ENCODE results near the gene CATSPER2. TPM values are rescaled to one million over a fixed set of nuclear protein-coding genes. Genes with fewer than 3 reads are reported as not detected.
"Not testable (repeated sequence)": the region's sequence is repeated elsewhere in the genome, so short reads cannot be mapped to it uniquely, and the experiment has no call there.

CATSPER2 gene
- total RNA-seq, 2 donors from 2014 or later, result 8.3 to 16.2 TPM

DNA sequence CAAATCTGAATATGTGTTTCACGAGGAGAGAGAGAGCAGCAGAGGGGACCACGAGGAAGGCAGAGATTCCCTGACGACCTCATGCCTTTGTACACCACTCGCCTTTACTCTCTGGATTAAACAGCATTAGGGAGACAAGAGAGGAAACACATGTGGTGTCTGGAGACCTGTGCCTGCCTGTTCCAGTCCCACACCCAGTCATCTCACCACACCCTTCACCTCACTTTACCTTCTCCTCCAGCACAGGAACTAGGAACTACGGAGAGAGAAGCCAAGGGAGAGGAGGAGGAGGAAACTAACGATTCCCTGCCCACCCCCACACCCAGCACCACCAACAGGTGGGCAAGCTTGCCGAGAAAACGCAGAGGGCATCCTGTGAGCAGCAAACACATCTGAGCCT, 55.8 kb downstream of the CATSPER2 start:
- H3K27ac ChIP-seq; H3K27me3 ChIP-seq; H3K36me3 ChIP-seq (replicated peaks in 1 of 2; ENCODE audit: insufficient read depth in 1 of 2, low read depth in 2 of 2); intact Hi-C loops (cut with DNase I); DNase-seq; ATAC-seq; H3K4me3 ChIP-seq; H3K9me3 ChIP-seq; H3K4me1 ChIP-seq: not testable (repeated sequence)
- 14 to 23% methylated on average over 4 of the region's 8 CpGs for WGBS, 2 donors

DNA sequence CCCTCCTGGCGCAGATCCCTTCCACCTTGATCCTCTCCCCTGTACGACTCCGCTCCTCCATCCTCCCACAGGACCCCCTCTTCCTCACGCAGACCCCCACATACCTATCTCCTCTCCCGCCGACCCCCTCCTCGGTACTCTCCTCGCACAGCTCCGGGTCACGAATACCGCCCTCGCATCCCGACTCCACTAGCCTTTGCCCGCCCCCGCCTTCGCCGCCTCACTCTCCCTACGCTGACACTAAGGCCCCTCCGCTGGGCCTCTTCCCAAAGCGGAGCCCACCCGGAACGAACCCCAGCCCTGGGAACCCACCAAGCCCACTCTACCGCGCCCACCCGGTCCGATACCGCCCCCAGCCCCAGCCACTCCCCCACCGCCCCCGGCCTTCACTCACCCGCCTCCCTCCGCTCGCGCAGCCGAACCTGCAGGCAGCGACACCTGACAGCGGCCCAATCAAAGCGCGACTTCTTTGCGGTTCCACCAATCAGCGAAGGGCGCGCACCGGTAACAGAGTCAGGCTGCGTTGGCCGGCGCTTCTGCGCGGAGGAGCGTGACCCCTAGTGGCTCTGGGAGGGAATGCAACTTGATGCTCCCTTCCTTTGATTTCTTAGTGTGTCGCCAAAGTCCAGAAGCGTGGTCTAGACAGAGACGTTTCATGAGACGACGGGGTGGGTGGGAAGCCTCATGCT, 58.7 kb downstream of the CATSPER2 start, which contains the start of gene PPIP5K1:
Gene PPIP5K1, minus strand, starts transcription at position 431 of the 689 bp plus-strand sequence. CDS start 5,704 bp downstream, outside the sequence.
- ATAC-seq, result peak; percentile 96
- H3K27me3 ChIP-seq; H3K4me3 ChIP-seq; H3K4me1 ChIP-seq; H3K9me3 ChIP-seq; DNase-seq; H3K36me3 ChIP-seq (replicated peaks in 1 of 2; ENCODE audit: insufficient read depth in 1 of 2, low read depth in 2 of 2); intact Hi-C loops (cut with DNase I); H3K27ac ChIP-seq: not testable (repeated sequence)
- no CpG with 5 or more reads among the region's 54 CpGs for WGBS, 2 donors

Small RNAs within 50 kb of the gene (small RNA-seq; reads per million reads assigned to genes)
- gene PDIA3P2 (not detected), gene RNU6-554P (not detected), gene RNU6-610P (not detected)

Other genes starting within 250 kb of the CATSPER2 start
- 10 to 100 TPM; 12.5 to 17.5 TPM for gene TP53BP1, start 155.7 kb downstream of the CATSPER2 start, total RNA-seq
- gene MAP1A, start 131.2 kb downstream of the CATSPER2 start, total RNA-seq, result 1 to 10 TPM; 3.1 to 4.0 TPM
- 10 to 100 TPM; 22.1 to 27.0 TPM for gene PPIP5K1, start 58.6 kb downstream of the CATSPER2 start, total RNA-seq
- gene CKMT1B, start 54.8 kb downstream of the CATSPER2 start, total RNA-seq, result 10 to 100 TPM in 1 of 2 donors, 1 to 10 TPM in 1; 5.9 to 13.5 TPM
- gene STRC, start 30.0 kb downstream of the CATSPER2 start, total RNA-seq, result under 1 TPM in 1 of 2 donors, not detected in 1; 0.66 TPM
- 1 to 10 TPM in 1 of 2 donors, not detected in 1; 2.6 TPM for gene CKMT1A, start 45.0 kb upstream of the CATSPER2 start, total RNA-seq
- gene PDIA3, start 97.6 kb upstream of the CATSPER2 start, total RNA-seq, result 10 to 100 TPM; 80.7 to 89.3 TPM
- gene ELL3, start 128.1 kb upstream of the CATSPER2 start, total RNA-seq, result 10 to 100 TPM in 1 of 2 donors, 1 to 10 TPM in 1; 4.9 to 29.1 TPM
- gene SERF2, start 143.5 kb upstream of the CATSPER2 start, total RNA-seq, result 100 to 1,000 TPM; 190 to 818 TPM
- not detected for gene SERINC4, start 151.4 kb upstream of the CATSPER2 start, total RNA-seq
- gene HYPK, start 151.8 kb upstream of the CATSPER2 start, total RNA-seq, result 10 to 100 TPM; 13.2 to 52.9 TPM
- gene MFAP1, start 175.8 kb upstream of the CATSPER2 start, total RNA-seq, result 1 to 10 TPM; 1.6 to 9.9 TPM
- gene WDR76, start 178.2 kb upstream of the CATSPER2 start, total RNA-seq, result 1 to 10 TPM; 6.2 to 6.9 TPM

All from body of pancreas (tissue), 4 donors.